ENCODE measurements around the gene GRIK5.

GRIK5 gene

DNA sequence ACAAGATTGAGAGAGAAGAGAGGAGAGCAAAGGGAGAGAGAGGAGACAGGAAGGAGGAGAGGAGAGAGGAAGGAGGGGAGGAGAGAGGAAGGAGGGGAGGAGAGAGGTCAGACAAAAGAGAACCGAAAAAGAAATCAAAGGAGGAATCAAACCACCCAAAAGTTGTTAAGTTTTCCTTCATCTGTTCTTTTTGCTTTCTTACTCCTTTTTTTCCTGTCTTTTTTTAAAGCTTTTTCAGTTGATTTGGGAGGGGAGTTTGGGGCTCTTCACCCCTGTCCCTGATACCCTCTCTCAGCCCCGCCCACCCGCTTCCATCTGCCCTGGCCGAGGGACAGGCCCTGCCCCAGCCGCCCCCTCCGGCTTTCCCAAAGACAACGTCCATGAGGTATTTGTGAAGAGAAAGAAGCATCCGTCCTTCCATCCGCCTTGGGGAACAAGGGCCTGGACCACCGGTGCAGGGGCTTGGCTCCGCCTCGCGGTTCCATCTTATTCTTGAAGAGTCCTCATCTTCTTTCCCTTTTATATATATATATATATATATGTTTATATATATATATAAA lies 19.3 kb upstream of the GRIK5 start:
- ChIA-PET CTCF (interaction anchor here (3.3 kb wide), 1 partner anchor 19 kb away, joined by 19 read pairs; no protein-coding TSS in a partner anchor), POLR2A (no interaction called here)
- H3K4me3 ChIP-seq (ENCODE audit: low read depth, low read length) = no peak overlapping the region
- no peaks in the 10 kb centered on the region for H3K9me3 ChIP-seq (ENCODE audit: control insufficient read depth, insufficient read depth, low read depth, low read length)
- no peak for TF ChIP-seq ZSCAN16 (tag by site-specific recombination; IDR thresholded peaks at IDR 0.05)
- TF ChIP-seq ZNF223 (tag by site-specific recombination; IDR thresholded peaks at IDR 0.05) = no peak
- peak; percentile 72; the same call in 1 of the 2 replicates for TF ChIP-seq PRDM1 (tag by site-specific recombination; IDR thresholded peaks at IDR 0.05)
- no peak for TF ChIP-seq ZNF274 (IDR thresholded peaks at IDR 0.05; ENCODE audit: low read length)
- TF ChIP-seq ZNF274 (tag by site-specific recombination; IDR thresholded peaks at IDR 0.05; ENCODE audit: borderline replicate concordance) = no peak
- TF ChIP-seq PRDM10 (tag by site-specific recombination; IDR thresholded peaks at IDR 0.05) = peak; percentile 52; the same call in 1 of the 2 replicates
- TF ChIP-seq ZNF157 (tag by site-specific recombination; IDR thresholded peaks at IDR 0.05) = no peak
- peak; percentile 50; the same call in 1 of the 2 replicates for TF ChIP-seq ZNF366 (tag by site-specific recombination; conservative IDR thresholded peaks at IDR 0.05)
- H3K4me1 ChIP-seq (ENCODE audit: control insufficient read depth, insufficient read depth, low read length) = no peaks in the 10 kb centered on the region
- peaks cover 0 to under 1% of the 10 kb centered on the region in 2 experiments; a peak in 1 of 3 replicates for H3K36me3 ChIP-seq (ENCODE audit: control insufficient read depth in 2 of 2, insufficient read depth in 1 of 2, low read length in 2 of 2)
- no peak overlapping the region for H3K27ac ChIP-seq (ENCODE audit: extremely low read depth, low read depth, low read length)

- H3K36me3 ChIP-seq (ENCODE audit: control insufficient read depth in 2 of 2, insufficient read depth in 1 of 2, low read length in 2 of 2) = peaks cover 0 to 4% of the 10 kb centered on the region in 2 experiments; a peak in 1 of 3 replicates
- ChIA-PET POLR2A (interaction anchor here (0.5 kb wide), 1 partner anchor 55 kb away, joined by 3 read pairs; no protein-coding TSS in a partner anchor), CTCF (no interaction called here)
- no peaks in the 10 kb centered on the region for H3K4me1 ChIP-seq (ENCODE audit: control insufficient read depth, insufficient read depth, low read length)
- no peak overlapping the region for H3K27ac ChIP-seq (ENCODE audit: extremely low read depth, low read depth, low read length)
- no peaks in the 10 kb centered on the region for H3K9me3 ChIP-seq (ENCODE audit: control insufficient read depth, insufficient read depth, low read depth, low read length)
- no peak for TF ChIP-seq ZNF354C (tag by site-specific recombination; IDR thresholded peaks at IDR 0.05; ENCODE audit: borderline replicate concordance, low read depth)
- peak; percentile 47; the same call in 1 of the 2 replicates for TF ChIP-seq EGR2 (tag by site-specific recombination; IDR thresholded peaks at IDR 0.05; ENCODE audit: low read depth)
- H3K4me3 ChIP-seq (ENCODE audit: low read depth, low read length) = no peak overlapping the region
Observed at GRCh38 chr19:42088471-42089190, 18.6 kb upstream of the GRIK5 start.

GRCh38 chr19:42086770-42087550 lies 17.0 kb upstream of the GRIK5 start:
- no peaks in the 10 kb centered on the region for H3K9me3 ChIP-seq (ENCODE audit: control insufficient read depth, insufficient read depth, low read depth, low read length)
- no peak overlapping the region for H3K27ac ChIP-seq (ENCODE audit: extremely low read depth, low read depth, low read length)
- H3K36me3 ChIP-seq (ENCODE audit: control insufficient read depth in 2 of 2, insufficient read depth in 1 of 2, low read length in 2 of 2) = peaks cover 4 to 12% of the 10 kb centered on the region in 2 experiments
- no peaks in the 10 kb centered on the region for H3K4me1 ChIP-seq (ENCODE audit: control insufficient read depth, insufficient read depth, low read length)
- POLR2A ChIA-PET = interaction anchor here (0.7 to 1.9 kb wide), 2 partner anchors 11 to 221 kb away, joined by 5 to 6 read pairs; partner anchors contain the start of gene ZNF574
- H3K4me3 ChIP-seq (ENCODE audit: low read depth, low read length) = no peak overlapping the region
- CTCF ChIA-PET = no interaction called here
- TF ChIP-seq GLIS2 (tag by site-specific recombination; IDR thresholded peaks at IDR 0.05) (no peak), KLF1 (tag by site-specific recombination; IDR thresholded peaks at IDR 0.05) (no peak), ZBTB8A (tag by site-specific recombination; IDR thresholded peaks at IDR 0.05) (no peak), ZNF621 (tag by site-specific recombination; IDR thresholded peaks at IDR 0.05) (no peak), GLI4 (tag by site-specific recombination; IDR thresholded peaks at IDR 0.05) (no peak), ZNF518A (tag by site-specific recombination; conservative IDR thresholded peaks at IDR 0.05; ENCODE audit: low read depth) (no peak)
- TF ChIP-seq, protein P1, sequence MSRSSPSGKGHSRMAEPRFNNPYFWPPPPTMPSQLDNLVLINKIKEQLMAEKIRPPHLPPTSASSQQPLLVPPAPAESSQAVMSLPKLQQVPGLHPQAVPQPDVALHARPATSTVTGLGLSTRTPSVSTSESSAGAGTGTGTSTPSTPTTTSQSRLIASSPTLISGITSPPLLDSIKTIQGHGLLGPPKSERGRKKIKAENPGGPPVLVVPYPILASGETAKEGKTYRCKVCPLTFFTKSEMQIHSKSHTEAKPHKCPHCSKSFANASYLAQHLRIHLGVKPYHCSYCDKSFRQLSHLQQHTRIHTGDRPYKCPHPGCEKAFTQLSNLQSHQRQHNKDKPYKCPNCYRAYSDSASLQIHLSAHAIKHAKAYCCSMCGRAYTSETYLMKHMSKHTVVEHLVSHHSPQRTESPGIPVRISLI (tag by site-specific recombination; IDR thresholded peaks at IDR 0.05) = peak; percentile 31; the same call in 1 of the 2 replicates
